ENCODE measurements around the gene CEMIP. TPM values are rescaled to one million over a fixed set of nuclear protein-coding genes. Genes with fewer than 3 reads are reported as not detected.

Gene CEMIP
- total and polyA plus RNA-seq, 10 of the 15 experiments (the other 5 are each of a cell fraction or from before 2014, with no cell fraction given) = 0.01 to 0.44 (median 0.16) TPM; not detected in 6

GRCh38 chr15:80796407-80796806, 17.2 kb downstream of the CEMIP start:
- no peaks in the 10 kb centered on the region for H3K4me1 ChIP-seq (ENCODE audit: control insufficient read depth, insufficient read depth, low read length)
- CTCF ChIA-PET = no interaction called here
- 27% methylated on average over 5 of the region's 5 CpGs for WGBS (ENCODE audit: insufficient coverage, insufficient replicate concordance, low lambda C conversion rate, missing lambda C conversion rate)
- FAIRE-seq (no peak), DNase-seq (ENCODE audit: low read depth, low spot score) (no peak), ATAC-seq (no peak)
- RAD21 ChIA-PET (ENCODE audit: unreplicated experiment) = no interaction called here
- SMC1A ChIA-PET (ENCODE audit: uncharacterized antibody, unreplicated experiment) = no interaction called here
- H3K27ac ChIP-seq (ENCODE audit: control insufficient read depth, insufficient read depth) = no peak overlapping the region
- no peak overlapping the region for H3K4me3 ChIP-seq
- H3K79me2 ChIP-seq (ENCODE audit: control insufficient read depth, insufficient read depth, low read length) = no peaks in the 10 kb centered on the region
- H4K20me1 ChIP-seq (ENCODE audit: control insufficient read depth, insufficient read depth) = no peaks in the 10 kb centered on the region
- H3K9ac ChIP-seq (ENCODE audit: control insufficient read depth, insufficient read depth, low read length) = no peak overlapping the region
- no TSS peak for BruUV-seq (replicated peaks)
- intact Hi-C loops (cut with micrococcal nuclease; ENCODE audit: unreplicated experiment) (no loop called here), in situ Hi-C loops (cut with MboI) (no loop called here)
- POLR2A ChIA-PET = no interaction called here
- TF ChIP-seq NFYB (IDR thresholded peaks at IDR 0.05; ENCODE audit: insufficient read depth, low read depth, low read length) (no peak), HDAC2 (IDR thresholded peaks at IDR 0.05) (no peak)
- H3K36me3 ChIP-seq (ENCODE audit: control insufficient read depth in 2 of 2, insufficient read depth in 2 of 2, low read length in 1 of 2) = no peaks in the 10 kb centered on the region
- peaks cover 0 to 2% of the 10 kb centered on the region in 2 experiments; a peak in 1 of 4 replicates for H3K27me3 ChIP-seq (replicated peaks in 1 of 2; ENCODE audit: control insufficient read depth in 2 of 2, insufficient read depth in 2 of 2, low read length in 1 of 2)
- no peak overlapping the region for H2AFZ ChIP-seq (ENCODE audit: control insufficient read depth, low read depth, low read length)
- H3K4me2 ChIP-seq (ENCODE audit: control insufficient read depth, insufficient read depth) = no peak overlapping the region
- H3K9me3 ChIP-seq (replicated peaks; ENCODE audit: control insufficient read depth, insufficient read depth, low read length) = no peaks in the 10 kb centered on the region

- POLR2A ChIA-PET = no interaction called here
- TF ChIP-seq ZNF687 (IDR thresholded peaks at IDR 0.05) = no peak
- TF ChIP-seq CTCF (IDR thresholded peaks at IDR 0.05 in 2 of 3, conservative IDR thresholded peaks at IDR 0.05 in 1 of 3; ENCODE audit: control insufficient read depth in 2 of 3, extremely low read depth in 1 of 3, insufficient read depth in 1 of 3, low read depth in 3 of 3, low read length in 3 of 3) = no peak
- TF ChIP-seq CEBPZ (IDR thresholded peaks at IDR 0.05; ENCODE audit: low read depth, low read length) = no peak
- no peak for TF ChIP-seq RFX5 (IDR thresholded peaks at IDR 0.05; ENCODE audit: low read depth, low read length)
- TF ChIP-seq EGR1 (IDR thresholded peaks at IDR 0.05; ENCODE audit: borderline replicate concordance in 1 of 2, low read depth in 2 of 2, low read length in 2 of 2) = no peak
Observed at GRCh38 chr15:80798911-80799310, 19.7 kb downstream of the CEMIP start.

More at GRCh38 chr15:80798911-80799310, 19.7 kb downstream of the CEMIP start:
- Histone ChIP-seq H3K4me2 (ENCODE audit: control insufficient read depth, insufficient read depth) (no peak overlapping the region), H3K27me3 (replicated peaks in 1 of 2; ENCODE audit: control insufficient read depth in 2 of 2, insufficient read depth in 2 of 2, low read length in 1 of 2) (peaks cover 0 to 2% of the 10 kb centered on the region in 2 experiments; a peak in 1 of 4 replicates), H3K4me3 (no peak overlapping the region), H3K79me2 (ENCODE audit: control insufficient read depth, insufficient read depth, low read length) (no peaks in the 10 kb centered on the region), H3K9me3 (replicated peaks; ENCODE audit: control insufficient read depth, insufficient read depth, low read length) (no peaks in the 10 kb centered on the region), H2AFZ (ENCODE audit: control insufficient read depth, low read depth, low read length) (no peak overlapping the region), H3K36me3 (ENCODE audit: control insufficient read depth in 2 of 2, insufficient read depth in 2 of 2, low read length in 1 of 2) (no peaks in the 10 kb centered on the region), H4K20me1 (ENCODE audit: control insufficient read depth, insufficient read depth) (no peaks in the 10 kb centered on the region), H3K9ac (ENCODE audit: control insufficient read depth, insufficient read depth, low read length) (no peak overlapping the region), H3K27ac (ENCODE audit: control insufficient read depth, insufficient read depth) (no peak overlapping the region), H3K4me1 (ENCODE audit: control insufficient read depth, insufficient read depth, low read length) (no peaks in the 10 kb centered on the region)
- in situ Hi-C loops (cut with MboI) (no loop called here), intact Hi-C loops (cut with micrococcal nuclease; ENCODE audit: unreplicated experiment) (no loop called here)
- ChIA-PET RAD21 (ENCODE audit: unreplicated experiment) (no interaction called here), SMC1A (ENCODE audit: uncharacterized antibody, unreplicated experiment) (no interaction called here), CTCF (interaction anchor here (1.3 kb wide), 1 partner anchor 23 kb away, joined by 3 read pairs; no protein-coding TSS in a partner anchor)
- ATAC-seq (no peak), FAIRE-seq (no peak), DNase-seq (ENCODE audit: low read depth, low spot score) (no peak)
- no TSS peak for BruUV-seq (replicated peaks)
- WGBS (ENCODE audit: insufficient coverage, insufficient replicate concordance, low lambda C conversion rate, missing lambda C conversion rate) = 2% methylated on average over 3 of the region's 3 CpGs

All from GM12878 (cell line).